H1 (cell line): Measurements from ENCODE around the gene UBE2M. TPM values are rescaled to one million over a fixed set of nuclear protein-coding genes. Genes with fewer than 3 reads are reported as not detected.

Experiments used
- CTCF ChIA-PET: fragments of 300-600 bp; sonication (Branson Sonifier 250); formaldehyde crosslinking; loops from one replicate; lab custom pipeline; 2021; ENCODE audit not compliant: partially characterized antibody; lab: Charles Lee
- POLR2A ChIA-PET: fragments of 300-600 bp; sonication (Branson Sonifier 250); formaldehyde crosslinking; loops from one replicate; lab custom pipeline; 2021; ENCODE audit warnings: inconsistent platforms; ENCODE audit not compliant: partially characterized antibody; lab: Charles Lee
- DNase-seq, 2 experiments: peaks; one replicate each; pipeline versions ENCODE4 v3.0.0 to v3.0.0-alpha.2; 2010 to 2022; ENCODE audit warnings: low spot score in 2 of 2, low read depth in 1 of 2, mixed read lengths in 1 of 2
- FAIRE-seq: peaks from 2 replicates; lab custom pipeline; 2011; peaks lifted over from hg19 to GRCh38; lab: Jason Lieb, UNC
- H2AFZ ChIP-seq: 2 replicates; pipeline ENCODE4 v1.8.1; 2012; ENCODE audit warnings: low read length, inconsistent platforms
- H2AK5ac ChIP-seq: 2 replicates; pipeline ENCODE4 v1.6.1; 2013; ENCODE audit warnings: low read depth, low read length
- H2BK120ac ChIP-seq: replicated peaks from 2 replicates; pipeline ENCODE3; 2013; ENCODE audit warnings: low read depth, low read length, inconsistent platforms
- H2BK12ac ChIP-seq: 2 replicates; pipeline ENCODE4 v1.6.1; 2013; ENCODE audit warnings: low read depth, low read length
- H2BK15ac ChIP-seq: 2 replicates; pipeline ENCODE4 v1.6.1; 2013; ENCODE audit warnings: low read length
- H2BK20ac ChIP-seq: 2 replicates; pipeline ENCODE4 v1.6.1; 2013; ENCODE audit warnings: low read length
- H2BK5ac ChIP-seq: 2 replicates; pipeline ENCODE4 v1.6.1; 2013; ENCODE audit warnings: low read depth, low read length
- H3K14ac ChIP-seq: 2 replicates; pipeline ENCODE4 v1.6.1; 2013; ENCODE audit warnings: inconsistent platforms; ENCODE audit not compliant: insufficient read length
- H3K18ac ChIP-seq: 2 replicates; pipeline ENCODE4 v1.6.1; 2013; ENCODE audit warnings: low read length; ENCODE audit errors: extremely low read depth
- H3K23ac ChIP-seq: 2 replicates; pipeline ENCODE4 v1.6.1; 2013; ENCODE audit warnings: inconsistent platforms; ENCODE audit not compliant: insufficient read length
- H3K23me2 ChIP-seq: 2 replicates; pipeline ENCODE4 v1.6.1; 2013; ENCODE audit warnings: low read depth, low read length
- H3K27ac ChIP-seq: 2 replicates; pipeline ENCODE4 v1.6.1; 2011; ENCODE audit warnings: low read depth, low read length, inconsistent platforms
- H3K27me3 ChIP-seq, 4 experiments: replicated peaks in 1 of 4; 1 replicate in 1 of 4; 2 replicates in 3 of 4; pipeline versions ENCODE4 v1.6.1 to v1.8.1; 2011 to 2013; ENCODE audit warnings: low read length in 3 of 4, mild to moderate bottlenecking in 3 of 4, inconsistent platforms in 2 of 4, mixed read lengths in 2 of 4, moderate library complexity in 1 of 4; ENCODE audit not compliant: control insufficient read depth in 3 of 4, insufficient read depth in 3 of 4; ENCODE audit errors: extremely low read depth in 1 of 4
- H3K36me3 ChIP-seq, 4 experiments: 2 replicates each; pipeline versions ENCODE4 v1.6.1 to v1.8.1; 2011 to 2013; ENCODE audit warnings: mild to moderate bottlenecking in 4 of 4, low read length in 3 of 4, moderate library complexity in 2 of 4, control low read depth in 1 of 4, inconsistent platforms in 1 of 4; ENCODE audit not compliant: insufficient read depth in 4 of 4, control insufficient read depth in 2 of 4
- H3K4ac ChIP-seq: replicated peaks from 2 replicates; pipeline ENCODE3; 2013; ENCODE audit warnings: low read length, low read depth, mixed read lengths, inconsistent platforms; ENCODE audit not compliant: insufficient read length
- H3K4me1 ChIP-seq, 4 experiments: replicated peaks in 1 of 4; 1 replicate in 1 of 4; 2 replicates in 3 of 4; pipeline versions ENCODE4 v1.6.1 to v1.8.1; 2011 to 2013; ENCODE audit warnings: low read length in 3 of 4, inconsistent platforms in 2 of 4, mixed read lengths in 1 of 4; ENCODE audit not compliant: insufficient read depth in 4 of 4, control insufficient read depth in 3 of 4
- H3K4me2 ChIP-seq, 2 experiments: 2 replicates each; pipeline versions ENCODE4 v1.6.1 to v1.8.1; 2011 to 2013; ENCODE audit warnings: low read depth in 2 of 2, low read length in 2 of 2, control low read depth in 1 of 2, inconsistent platforms in 1 of 2, mild to moderate bottlenecking in 1 of 2; ENCODE audit not compliant: insufficient read depth in 1 of 2
- H3K4me3 ChIP-seq, 4 experiments: fragments of 200-600, 300-600 bp in 1 of 4; sonication (generic), shearing (Covaris generic), sonication (Bioruptor Twin) in 1 of 4; 2 replicates each; pipeline versions ENCODE4 v1.5.1 to v1.8.1; 2011 to 2016; ENCODE audit warnings: low read length in 4 of 4, low read depth in 3 of 4, control low read depth in 2 of 4, inconsistent platforms in 2 of 4, mild to moderate bottlenecking in 2 of 4, mixed read lengths in 1 of 4, moderate library complexity in 1 of 4; ENCODE audit not compliant: insufficient read depth in 2 of 4; ENCODE audit errors: extremely low read depth in 1 of 4
- H3K56ac ChIP-seq: replicated peaks from 2 replicates; pipeline ENCODE3; 2013; ENCODE audit warnings: low read depth, mild to moderate bottlenecking, mixed read lengths, low read length, inconsistent platforms; ENCODE audit not compliant: insufficient read length
- H3K79me1 ChIP-seq: 2 replicates; pipeline ENCODE4 v1.6.1; 2013; ENCODE audit warnings: low read depth, low read length, control low read depth
- H3K79me2 ChIP-seq, 2 experiments: 2 replicates each; pipeline versions ENCODE4 v1.6.1 to v1.8.1; 2012 to 2013; ENCODE audit warnings: low read length in 2 of 2, mild to moderate bottlenecking in 2 of 2, inconsistent platforms in 1 of 2; ENCODE audit not compliant: insufficient read depth in 2 of 2, control insufficient read depth in 1 of 2
- H3K9ac ChIP-seq, 4 experiments: replicated peaks in 1 of 4; 1 replicate in 1 of 4; 2 replicates in 3 of 4; pipeline versions ENCODE4 v1.6.1 to v1.8.1; 2011 to 2013; ENCODE audit warnings: low read depth in 3 of 4, low read length in 3 of 4, control low read depth in 2 of 4, mild to moderate bottlenecking in 2 of 4, moderate library complexity in 2 of 4, inconsistent platforms in 1 of 4; ENCODE audit errors: extremely low read depth in 1 of 4
- H3K9me3 ChIP-seq, 2 experiments: 2 replicates each; pipeline versions ENCODE4 v1.6.1 to v1.8.1; 2012 to 2013; ENCODE audit warnings: mild to moderate bottlenecking in 2 of 2, moderate library complexity in 2 of 2, control low read depth in 1 of 2, inconsistent platforms in 1 of 2, low read depth in 1 of 2, low read length in 1 of 2, mixed read lengths in 1 of 2; ENCODE audit not compliant: insufficient read depth in 2 of 2
- H4K20me1 ChIP-seq, 2 experiments: replicated peaks in 1 of 2; 2 replicates each; pipeline versions ENCODE3 to v1.8.1; 2011 to 2013; ENCODE audit warnings: inconsistent platforms in 2 of 2, low read length in 2 of 2, mild to moderate bottlenecking in 1 of 2; ENCODE audit not compliant: insufficient read depth in 2 of 2, control insufficient read depth in 1 of 2
- H4K5ac ChIP-seq: 2 replicates; pipeline ENCODE4 v1.6.1; 2013; ENCODE audit warnings: low read length, low read depth, mixed read lengths, inconsistent platforms; ENCODE audit not compliant: insufficient read length
- H4K8ac ChIP-seq: 2 replicates; pipeline ENCODE4 v1.8.0; 2013; ENCODE audit warnings: mild to moderate bottlenecking, moderate library complexity, low read length, inconsistent platforms; ENCODE audit not compliant: insufficient read depth; ENCODE audit errors: extremely low read depth
- H4K91ac ChIP-seq: replicated peaks from 2 replicates; pipeline ENCODE3; 2013; ENCODE audit warnings: low read length, mixed read lengths, inconsistent platforms; ENCODE audit not compliant: insufficient read length
- CHD1 ChIP-seq: IDR thresholded peaks from 2 replicates; pipeline ENCODE4 v1.6.1; 2012; ENCODE audit warnings: low read depth, low read length, improper control_type of control experiment
- CTBP2 ChIP-seq: IDR thresholded peaks from 2 replicates; pipeline ENCODE4 v1.7.0; 2011; ENCODE audit warnings: borderline replicate concordance, mild to moderate bottlenecking, moderate library complexity, mixed read lengths, low read length; ENCODE audit not compliant: insufficient read depth, insufficient read length
- POLR2AphosphoS5 ChIP-seq: IDR thresholded peaks from 2 replicates; pipeline ENCODE4 v1.6.1; 2011; ENCODE audit warnings: low read depth, low read length
- RXRA ChIP-seq: IDR thresholded peaks from 2 replicates; pipeline ENCODE4 v1.6.1; 2011; ENCODE audit warnings: low read depth, mild to moderate bottlenecking, low read length, moderate library complexity; ENCODE audit not compliant: insufficient read depth
- SP1 ChIP-seq: IDR thresholded peaks from 2 replicates; pipeline ENCODE4 v1.6.1; 2011; ENCODE audit warnings: low read depth, low read length
- WGBS, 2 experiments: shearing (Covaris generic) in 1 of 2; methylation state at CpG; one replicate each; pipeline versions ENCODE4 v1.1.6 to v1.1.7; 2013 to 2015; ENCODE audit warnings: low lambda C conversion rate in 2 of 2, mixed read lengths in 2 of 2, inconsistent platforms in 1 of 2, low coverage in 1 of 2, missing lambda C conversion rate in 1 of 2; ENCODE audit not compliant: insufficient replicate concordance in 2 of 2, insufficient coverage in 1 of 2, insufficient read length in 1 of 2; ENCODE audit errors: extremely low coverage in 1 of 2, missing lambda C conversion rate in 1 of 2; 5-methylcytosine and 5-hydroxymethylcytosine counted together
- polyA plus RNA-seq, 7 experiments: library from polyadenylated mRNA; depleted of rRNA in 3 of 7; stranded (reverse) in 5 of 7; unstranded in 2 of 7; fragments of >200 nt in 5 of 7; fragments of 200-250 nt in 2 of 7; gene quantifications; 1 replicate in 5 of 7; 2 replicates in 1 of 7; 4 replicates in 1 of 7; pipeline versions ENCODE4 v1.2.1 to v1.2.3, GENCODE V29; 2011 to 2013; ENCODE audit warnings: missing spikeins in 2 of 7, mixed read lengths in 2 of 7
- total RNA-seq: library from RNA; stranded (reverse); fragmentation: NEBNext Ultra II Directional; extraction: Animal tissue kit (Norgen Biotek cat#: 25700); gene quantifications from 2 replicates; pipeline ENCODE4 v1.2.1, GENCODE V29; 2021

UBE2M gene
- total and polyA plus RNA-seq, 2 of the 8 experiments (the other 6 are each of a cell fraction or from before 2014, with no cell fraction given): 93.8 to 114 TPM

GRCh38 chr19:58556622-58557220 lies 1.7 kb downstream of the UBE2M start:
- Histone ChIP-seq H3K9ac (peak overlapping the region in 3 of 4 experiments; percentile 61 to 87 (median 84); a peak in 3 of 7 replicates), H3K56ac (no peak overlapping the region), H3K27ac (no peak overlapping the region), H2BK12ac (no peak overlapping the region), H3K18ac (no peak overlapping the region), H2AK5ac (no peak overlapping the region), H2BK5ac (0 out of 2 replicates have a peak overlapping the region, but pooled peaks have one; percentile 66), H3K9me3 (no peaks in the 10 kb centered on the region), H2BK120ac (no peak overlapping the region), H3K23me2 (peaks cover 24% of the 10 kb centered on the region), H2BK15ac (no peak overlapping the region), H3K4me3 (peak overlapping the region in 3 of 4 experiments; percentile 76 to 87 (median 86); a peak in 5 of 8 replicates), H3K14ac (no peak overlapping the region), H4K91ac (no peak overlapping the region), H3K79me2 (peaks cover 7 to 19% of the 10 kb centered on the region in 2 experiments), H4K8ac (0 out of 2 replicates have a peak overlapping the region, but pooled peaks have one; percentile 15), H4K20me1 (peaks cover 0 to 9% of the 10 kb centered on the region in 2 experiments), H2AFZ (no peak overlapping the region), H3K4ac (no peak overlapping the region), H3K79me1 (peaks cover 4% of the 10 kb centered on the region), H3K4me1 (peaks cover 0 to 32% (median 18%) of the 10 kb centered on the region in 4 experiments; a peak in 6 of 7 replicates), H4K5ac (no peak overlapping the region), H3K4me2 (peak overlapping the region; percentile 87 to 96; a peak in 3 of 4 replicates), H3K27me3 (peaks cover 0 to 5% (median 2%) of the 10 kb centered on the region in 4 experiments; a peak in 3 of 7 replicates), H3K36me3 (peaks cover 6 to 22% (median 14%) of the 10 kb centered on the region in 4 experiments), H2BK20ac (no peak overlapping the region), H3K23ac (no peak overlapping the region)
- DNase-seq (no peak), FAIRE-seq (no peak)
- POLR2A ChIA-PET: interaction anchor here (0.6 to 17.2 kb wide), 3 partner anchors 7 to 328 kb away, joined by 3 to 434 read pairs (median 188); partner anchors contain the start of genes CHMP2A, SLC27A5, TRIM28 and ZBTB45
- CTCF ChIA-PET: interaction anchor here (1.1 to 7.3 kb wide), 4 partner anchors 10 to 40 kb away, joined by 3 to 35 read pairs (median 6); partner anchors contain the start of gene ZBTB45
- WGBS, 2 experiments: 88% methylated on average over 10 of the region's 10 CpGs; no CpG with 5 or more reads in 1 of the 2 experiments
- TF ChIP-seq CHD1 (no peak), SP1 (no peak), RXRA (no peak), CTBP2 (no peak), POLR2AphosphoS5 (no peak)
